ENCODE measurements around the gene DPEP3. TPM values are rescaled to one million over a fixed set of nuclear protein-coding genes. Genes with fewer than 3 reads are reported as not detected.
"Not testable (repeated sequence)": the region's sequence is repeated elsewhere in the genome, so short reads cannot be mapped to it uniquely, and the experiment has no call there.

The DPEP3 gene
- total and polyA plus RNA-seq, 8 donors: 0.08 to 0.60 (median 0.09) TPM; not detected in 5

DNA sequence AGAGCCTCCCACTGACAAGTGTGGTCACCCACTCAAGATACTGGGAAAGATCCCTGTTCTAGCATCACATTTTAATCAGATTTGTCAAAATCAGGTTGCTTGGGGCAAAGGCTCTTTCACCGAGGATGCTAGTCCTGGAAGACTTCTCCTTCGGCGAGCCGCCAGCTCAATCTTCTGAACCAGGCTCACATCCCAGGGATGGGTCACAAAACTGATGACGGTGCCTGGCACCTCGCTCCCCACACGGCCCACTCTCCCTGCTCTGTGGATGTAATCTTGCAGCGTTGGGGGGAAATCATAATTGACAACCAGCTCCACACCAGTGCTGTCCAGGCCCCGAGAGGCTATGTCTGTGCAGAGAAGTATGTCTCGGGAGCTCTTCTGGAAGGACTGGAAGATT is 41.2 kb upstream of the DPEP3 start:
- TF ChIP-seq, protein P1, sequence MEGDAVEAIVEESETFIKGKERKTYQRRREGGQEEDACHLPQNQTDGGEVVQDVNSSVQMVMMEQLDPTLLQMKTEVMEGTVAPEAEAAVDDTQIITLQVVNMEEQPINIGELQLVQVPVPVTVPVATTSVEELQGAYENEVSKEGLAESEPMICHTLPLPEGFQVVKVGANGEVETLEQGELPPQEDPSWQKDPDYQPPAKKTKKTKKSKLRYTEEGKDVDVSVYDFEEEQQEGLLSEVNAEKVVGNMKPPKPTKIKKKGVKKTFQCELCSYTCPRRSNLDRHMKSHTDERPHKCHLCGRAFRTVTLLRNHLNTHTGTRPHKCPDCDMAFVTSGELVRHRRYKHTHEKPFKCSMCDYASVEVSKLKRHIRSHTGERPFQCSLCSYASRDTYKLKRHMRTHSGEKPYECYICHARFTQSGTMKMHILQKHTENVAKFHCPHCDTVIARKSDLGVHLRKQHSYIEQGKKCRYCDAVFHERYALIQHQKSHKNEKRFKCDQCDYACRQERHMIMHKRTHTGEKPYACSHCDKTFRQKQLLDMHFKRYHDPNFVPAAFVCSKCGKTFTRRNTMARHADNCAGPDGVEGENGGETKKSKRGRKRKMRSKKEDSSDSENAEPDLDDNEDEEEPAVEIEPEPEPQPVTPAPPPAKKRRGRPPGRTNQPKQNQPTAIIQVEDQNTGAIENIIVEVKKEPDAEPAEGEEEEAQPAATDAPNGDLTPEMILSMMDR (IDR thresholded peaks at IDR 0.05): no peak
- Histone ChIP-seq H3K4me3 (no peak overlapping the region), H3K4me1 (peaks cover 14 to 33% of the 10 kb centered on the region in 2 donors), H3K9me3 (no peaks in the 10 kb centered on the region), H3K27ac (no peak overlapping the region), H3K27me3 (no peaks in the 10 kb centered on the region), H3K36me3 (peaks cover 0 to 20% of the 10 kb centered on the region in 2 donors)
- intact Hi-C loops (cut with DNase I): no loop called here
- ATAC-seq: no peak
- DNase-seq: no peak

DNA sequence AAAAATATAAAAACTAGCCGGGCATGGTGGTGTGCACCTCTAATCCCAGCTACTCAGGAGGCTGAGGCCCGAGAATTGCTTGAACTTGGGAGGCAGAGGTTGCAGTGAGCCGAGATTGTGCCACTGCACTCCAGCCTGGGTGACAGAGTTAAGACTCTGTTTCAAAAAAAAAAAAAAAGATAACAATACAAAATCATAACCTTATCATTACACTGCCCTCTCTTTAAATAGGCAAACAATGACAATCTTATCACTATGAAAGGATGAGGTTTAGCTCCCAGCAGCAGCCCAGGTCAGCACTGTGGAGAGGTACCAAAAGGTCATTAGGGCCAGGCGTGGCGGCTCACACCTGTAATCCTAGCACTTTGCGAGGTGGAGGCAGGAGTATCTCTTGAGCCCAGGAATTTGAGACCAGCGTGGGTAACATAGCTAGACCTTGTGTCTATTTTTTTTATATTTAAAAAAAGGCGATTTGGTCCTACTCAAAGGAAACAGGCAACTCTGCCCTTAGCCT is 38.9 kb upstream of the DPEP3 start:
- TF ChIP-seq, protein P1 (IDR thresholded peaks at IDR 0.05): no peak
- ATAC-seq (no peak), DNase-seq (no peak)
- H3K27ac ChIP-seq: no peak overlapping the region
- H3K36me3 ChIP-seq: peaks cover 0 to 9% of the 10 kb centered on the region in 2 donors
- H3K27me3 ChIP-seq: no peaks in the 10 kb centered on the region
- H3K4me1 ChIP-seq: peaks cover 14 to 26% of the 10 kb centered on the region in 2 donors
- no peaks in the 10 kb centered on the region for H3K9me3 ChIP-seq
- intact Hi-C loops (cut with DNase I): no loop called here
- no peak overlapping the region for H3K4me3 ChIP-seq

DNA sequence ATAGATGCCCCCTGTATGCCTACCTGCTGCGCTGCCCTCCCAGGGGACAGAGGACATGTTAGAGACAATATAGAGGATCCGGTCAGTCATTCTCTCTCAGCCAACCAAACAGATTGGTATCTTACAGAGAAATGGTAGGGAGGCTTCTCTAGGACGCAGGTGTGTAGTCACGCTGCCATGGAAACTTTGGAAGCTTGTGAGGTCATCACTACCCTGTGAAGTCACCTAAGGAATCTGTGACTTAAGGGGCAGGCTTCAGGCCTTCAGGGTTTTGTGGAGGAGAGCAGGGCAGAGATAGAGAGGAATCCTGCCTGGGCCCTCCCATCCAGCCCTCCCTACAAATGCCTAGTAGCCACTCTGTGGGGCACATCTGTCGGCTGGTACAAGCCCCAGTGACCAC is 35.4 kb upstream of the DPEP3 start, which contains the start of gene DPEP2NB:
Gene DPEP2NB (minus strand): TSS at position 231 of the 400 bp plus-strand sequence. CDS start 141 bp downstream, at position 90.
- TF ChIP-seq, protein P1 (IDR thresholded peaks at IDR 0.05): no peak
- intact Hi-C loops (cut with DNase I): no loop called here
- no peaks in the 10 kb centered on the region for H3K27me3 ChIP-seq

DNA sequence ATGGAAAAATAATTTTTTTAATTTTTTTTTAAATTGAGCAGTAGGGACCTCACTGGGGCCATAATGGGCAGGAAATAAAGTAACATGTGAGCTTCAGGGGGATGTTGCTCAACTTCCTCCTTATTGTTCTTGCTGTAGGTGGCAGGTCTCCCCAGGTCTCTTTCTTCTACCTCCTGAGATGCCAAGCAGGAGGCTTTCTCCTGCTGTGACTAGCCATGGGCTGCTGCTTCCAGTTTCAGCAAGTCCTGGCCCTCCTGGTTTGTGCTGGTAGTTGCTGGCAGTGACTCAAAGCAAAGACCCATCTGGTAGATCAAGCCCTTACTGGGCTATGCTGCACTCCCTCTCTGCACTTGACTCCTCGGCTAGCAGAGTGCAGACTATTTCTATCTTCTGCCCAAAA is 33.1 kb upstream of the DPEP3 start:
- peak; percentile 14 for ATAC-seq
- peak overlapping the region in 1 of 2 donors; percentile 82 for H3K27ac ChIP-seq

More for the DNA sequence above, 35.4 kb upstream of the DPEP3 start, which contains the start of gene DPEP2NB:
- no peak for DNase-seq
- Histone ChIP-seq H3K27ac (no peak within 1 kb of the TSS), H3K4me1 (peaks cover 0 to 15% of the 10 kb centered on the region in 2 donors), H3K36me3 (no peaks in the 10 kb centered on the region), H3K9me3 (no peaks in the 10 kb centered on the region), H3K4me3 (no peak within 1 kb of the TSS)
- no peak for ATAC-seq

DNA sequence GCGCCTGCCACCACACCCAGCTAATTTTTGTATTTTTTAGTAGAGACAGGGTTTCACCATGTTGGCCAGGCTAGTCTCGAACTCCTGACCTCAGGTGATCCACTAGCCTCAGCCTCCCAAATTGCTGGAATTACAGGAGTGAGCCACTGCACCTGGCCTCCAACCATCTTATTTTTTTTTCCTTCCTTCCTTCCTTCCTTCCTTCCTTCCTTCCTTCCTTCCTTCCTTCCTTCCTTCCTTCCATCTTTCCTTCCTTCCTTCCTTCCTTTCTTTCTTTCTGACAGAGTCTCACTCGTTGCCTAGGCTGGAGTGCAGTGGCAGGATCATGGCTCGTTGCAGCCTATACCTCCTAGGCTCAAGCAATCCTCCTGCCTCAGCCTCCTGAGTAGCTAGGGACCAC is 29.6 kb upstream of the DPEP3 start:
- H3K9me3 ChIP-seq; H3K27ac ChIP-seq; DNase-seq; intact Hi-C loops (cut with DNase I); H3K27me3 ChIP-seq; ATAC-seq; H3K4me3 ChIP-seq; H3K36me3 ChIP-seq: not testable (repeated sequence)
- peaks cover 0 to 38% of the 10 kb centered on the region in 2 donors for H3K4me1 ChIP-seq

More for the DNA sequence above, 33.1 kb upstream of the DPEP3 start:
- peaks cover 0 to 15% of the 10 kb centered on the region in 2 donors for H3K4me1 ChIP-seq
- no peaks in the 10 kb centered on the region for H3K27me3 ChIP-seq
- TF ChIP-seq, protein P1 (IDR thresholded peaks at IDR 0.05): no peak
- no peak overlapping the region for H3K4me3 ChIP-seq
- no peak for DNase-seq
- no peaks in the 10 kb centered on the region for H3K9me3 ChIP-seq
- intact Hi-C loops (cut with DNase I): no loop called here
- no peaks in the 10 kb centered on the region for H3K36me3 ChIP-seq

All from left lung (tissue), 10 donors.